K562 (cell line): ENCODE results near the gene CCDC136. TPM values are rescaled to one million over a fixed set of nuclear protein-coding genes. Genes with fewer than 3 reads are reported as not detected.

Experiments used
- ADNP ChIP-seq: fragments of 200-800 bp; sonication (Bioruptor generic); IDR thresholded peaks from 2 replicates; pipeline ENCODE4 v1.6.1; 2016; ENCODE audit warnings: missing genetic modification characterization, missing compliant biosample characterization
- ARNT ChIP-seq, 2 experiments: fragments of 450-650 bp; IDR thresholded peaks; 2 replicates each; pipeline ENCODE4 v1.6.1; 2016; ENCODE audit warnings: mild to moderate bottlenecking in 1 of 2
- CEBPB ChIP-seq: fragments of 450-650 bp; IDR thresholded peaks from 2 replicates; pipeline ENCODE4 v1.6.1; 2016; ENCODE audit warnings: missing genetic modification characterization, missing compliant biosample characterization
- HDAC2 ChIP-seq: fragments of 450-650 bp; IDR thresholded peaks from 2 replicates; pipeline ENCODE4 v1.6.1; 2016; ENCODE audit warnings: mild to moderate bottlenecking
- HDAC3 ChIP-seq: fragments of 450-650 bp; IDR thresholded peaks from 2 replicates; pipeline ENCODE4 v1.6.1; 2018; ENCODE audit warnings: borderline replicate concordance, mild to moderate bottlenecking, moderate library complexity; ENCODE audit not compliant: partially characterized antibody
- HNRNPUL1 ChIP-seq: fragments of 200-400 bp; formaldehyde crosslinking; IDR thresholded peaks from 2 replicates; pipeline ENCODE4 v1.6.1; 2017; ENCODE audit warnings: low read length
- MECOM ChIP-seq: fragments of 250-450 bp; sonication (Bioruptor Pico); IDR thresholded peaks from 2 replicates; pipeline ENCODE4 v1.8.0; 2022; ENCODE audit warnings: inconsistent platforms
- NELFE ChIP-seq: IDR thresholded peaks from 2 replicates; pipeline ENCODE4 v1.6.1; 2011; ENCODE audit warnings: mild to moderate bottlenecking; ENCODE audit not compliant: insufficient read depth, insufficient read length
- NR3C1 ChIP-seq: sonication (generic); formaldehyde crosslinking; IDR thresholded peaks from 2 replicates; pipeline ENCODE4 v1.8.1; 2022; ENCODE audit warnings: missing genetic modification reagents
- PHB ChIP-seq: fragments of 250-450 bp; sonication (Bioruptor Pico); IDR thresholded peaks from 2 replicates; pipeline ENCODE4 v1.5.0; 2021
- PRMT5 ChIP-seq: sonication (generic); formaldehyde crosslinking; IDR thresholded peaks from 2 replicates; pipeline ENCODE4 v1.5.0; 2020; ENCODE audit warnings: missing genetic modification reagents
- RBM22 ChIP-seq: fragments of 200-400 bp; formaldehyde crosslinking; IDR thresholded peaks from 2 replicates; pipeline ENCODE4 v1.6.1; 2018; ENCODE audit warnings: low read length, low read depth; ENCODE audit not compliant: poor library complexity, severe bottlenecking
- TCF7 ChIP-seq: sonication (generic); IDR thresholded peaks from 2 replicates; pipeline ENCODE4 v1.6.1; 2016; ENCODE audit warnings: antibody characterized with exemption, borderline replicate concordance
- ZBTB17 ChIP-seq: fragments of 450-650 bp; formaldehyde crosslinking; IDR thresholded peaks from 2 replicates; pipeline ENCODE4 v1.4.0; 2020; ENCODE audit warnings: mild to moderate bottlenecking
- ZNF224 ChIP-seq: sonication (generic); formaldehyde crosslinking; IDR thresholded peaks from 2 replicates; pipeline ENCODE4 v1.8.0; 2022; ENCODE audit warnings: mild to moderate bottlenecking, missing genetic modification reagents
- ZNF232 ChIP-seq: sonication (generic); formaldehyde crosslinking; IDR thresholded peaks from 2 replicates; pipeline ENCODE4 v1.8.0; 2022; ENCODE audit warnings: mild to moderate bottlenecking, missing genetic modification reagents
- ZNF24 ChIP-seq: fragments of 450-650 bp; IDR thresholded peaks from 2 replicates; pipeline ENCODE4 v1.6.1; 2016
- ZNF436 ChIP-seq: fragments of 250-450, 450-650 bp; sonication (Bioruptor Pico); formaldehyde crosslinking; IDR thresholded peaks from 2 replicates; pipeline ENCODE4 v1.7.0; 2020; ENCODE audit warnings: mild to moderate bottlenecking
- polyA plus RNA-seq, 8 experiments: library from polyadenylated mRNA; depleted of rRNA in 4 of 8; stranded (reverse) in 5 of 8; unstranded in 3 of 8; fragments of >200 nt; fragmentation: Nextera tagmentation in 2 of 8; fragmentation: Illumina TruSeq in 1 of 8; extraction: Ambion mirVana in 2 of 8; extraction: Trizol in 1 of 8; gene quantifications; 2 replicates each; pipeline versions ENCODE4 v1.2.1 to v1.2.3, GENCODE V29; 2011 to 2014; ENCODE audit warnings: inconsistent platforms in 1 of 8, missing spikeins in 1 of 8
- total RNA-seq, 7 experiments: library from RNA; depleted of rRNA in 6 of 7; stranded (reverse); fragments of >200 nt in 6 of 7; fragmentation: Illumina TruSeq in 2 of 7; extraction: Trizol in 2 of 7; gene quantifications; 2 replicates each; pipeline versions ENCODE4 v1.2.1 to v1.2.3, GENCODE V29; 2011 to 2021; ENCODE audit warnings: low replicate concordance in 1 of 7
- TF ChIP-seq, protein P1 (sequence below): fragments of 450-650 bp; formaldehyde crosslinking; IDR thresholded peaks from 2 replicates; pipeline ENCODE4 v1.4.0; 2020; ENCODE audit warnings: mild to moderate bottlenecking, moderate library complexity
- TF ChIP-seq, protein P2 (sequence below): fragments of 450-650 bp; IDR thresholded peaks from 2 replicates; pipeline ENCODE4 v1.6.1; 2016; ENCODE audit warnings: low read depth, mild to moderate bottlenecking, moderate library complexity
- TF ChIP-seq, protein P3 (sequence below): IDR thresholded peaks from 3 replicates; pipeline ENCODE4 v1.6.1; 2011; ENCODE audit warnings: borderline replicate concordance, mild to moderate bottlenecking, moderate library complexity; ENCODE audit not compliant: insufficient read length; ENCODE audit errors: extremely low read depth
- TF ChIP-seq, protein P4 (sequence below): sonication (generic); formaldehyde crosslinking; IDR thresholded peaks from 2 replicates; pipeline ENCODE4 v1.5.0; 2020; ENCODE audit warnings: missing genetic modification reagents

CCDC136 gene
- total and polyA plus RNA-seq, 9 of the 15 experiments (the other 6 are each of a cell fraction or from before 2014, with no cell fraction given): 2.4 to 40.8 (median 26.5) TPM

DNA sequence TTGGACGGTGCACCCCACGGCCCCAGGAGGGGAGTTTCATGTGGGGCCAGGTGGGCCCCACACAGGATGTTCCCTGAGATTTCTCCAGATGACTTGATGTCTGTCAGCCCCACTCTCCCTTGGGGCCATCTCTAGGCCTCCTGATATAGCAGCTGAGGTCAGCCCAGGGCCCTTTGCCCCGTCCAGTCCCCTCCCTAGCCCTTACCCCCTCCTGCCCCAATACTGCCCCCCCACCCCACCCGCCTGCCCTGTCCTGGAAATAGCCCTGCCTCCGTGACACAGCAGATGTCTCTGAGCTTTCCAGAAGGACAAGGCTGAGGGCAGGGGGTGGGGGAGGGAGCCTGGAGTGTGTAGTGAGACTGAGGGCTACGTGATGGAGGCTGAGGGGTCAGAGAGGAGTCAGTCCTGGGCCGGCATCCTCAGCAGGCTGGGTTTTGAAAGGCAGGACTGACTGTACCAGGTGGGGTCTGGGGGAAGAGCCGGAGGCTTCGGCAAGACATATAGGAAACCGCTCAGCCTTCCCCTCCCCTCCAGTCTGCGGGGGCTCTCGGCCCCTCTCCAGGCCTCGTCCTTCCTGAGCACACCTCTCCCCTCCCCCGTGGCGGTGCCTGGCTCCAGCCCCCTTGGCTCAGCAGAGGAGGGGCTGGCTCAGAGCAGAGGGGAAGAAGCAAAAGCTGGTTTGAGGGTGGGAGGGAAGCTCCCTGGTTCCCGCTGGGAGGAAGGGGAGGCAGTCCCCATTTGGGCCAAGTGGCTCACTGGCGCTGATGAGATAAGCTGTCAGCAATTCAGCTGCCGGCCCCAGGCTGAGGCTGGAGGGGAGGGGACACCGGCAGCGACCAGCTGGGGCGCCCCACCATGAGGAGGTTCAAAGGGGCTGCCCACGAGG, 40.5 kb downstream of the CCDC136 start (continued):
- peak; percentile 31; the same call in 1 of the 2 replicates for TF ChIP-seq ZNF24
- TF ChIP-seq, protein P1, sequence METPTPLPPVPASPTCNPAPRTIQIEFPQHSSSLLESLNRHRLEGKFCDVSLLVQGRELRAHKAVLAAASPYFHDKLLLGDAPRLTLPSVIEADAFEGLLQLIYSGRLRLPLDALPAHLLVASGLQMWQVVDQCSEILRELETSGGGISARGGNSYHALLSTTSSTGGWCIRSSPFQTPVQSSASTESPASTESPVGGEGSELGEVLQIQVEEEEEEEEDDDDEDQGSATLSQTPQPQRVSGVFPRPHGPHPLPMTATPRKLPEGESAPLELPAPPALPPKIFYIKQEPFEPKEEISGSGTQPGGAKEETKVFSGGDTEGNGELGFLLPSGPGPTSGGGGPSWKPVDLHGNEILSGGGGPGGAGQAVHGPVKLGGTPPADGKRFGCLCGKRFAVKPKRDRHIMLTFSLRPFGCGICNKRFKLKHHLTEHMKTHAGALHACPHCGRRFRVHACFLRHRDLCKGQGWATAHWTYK (CRISPR knock-in tag): no peak; the same call in none of the 2 replicates
- TF ChIP-seq ZNF232 (CRISPR knock-in tag): no peak
- TF ChIP-seq PRMT5 (CRISPR knock-in tag): no peak
- no peak for TF ChIP-seq ZNF436 (CRISPR knock-in tag)
- no peak for TF ChIP-seq CEBPB (tag)
- TF ChIP-seq PHB (CRISPR knock-in tag): 0 out of 2 replicates have a peak, but pooled peaks have one; percentile 56
- no peak for TF ChIP-seq TCF7
- no peak for TF ChIP-seq ADNP
- TF ChIP-seq, protein P2, sequence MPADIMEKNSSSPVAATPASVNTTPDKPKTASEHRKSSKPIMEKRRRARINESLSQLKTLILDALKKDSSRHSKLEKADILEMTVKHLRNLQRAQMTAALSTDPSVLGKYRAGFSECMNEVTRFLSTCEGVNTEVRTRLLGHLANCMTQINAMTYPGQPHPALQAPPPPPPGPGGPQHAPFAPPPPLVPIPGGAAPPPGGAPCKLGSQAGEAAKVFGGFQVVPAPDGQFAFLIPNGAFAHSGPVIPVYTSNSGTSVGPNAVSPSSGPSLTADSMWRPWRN: no peak
- peak; percentile 17 for TF ChIP-seq RBM22
- TF ChIP-seq MECOM: 0 out of 2 replicates have a peak, but pooled peaks have one; percentile 44
- peak in 1 of 2 experiments; percentile 32; a peak in 2 of 4 replicates for TF ChIP-seq ARNT (IDR thresholded peaks at IDR 0.05)
- no peak for TF ChIP-seq NELFE
- TF ChIP-seq ZNF224 (CRISPR knock-in tag): no peak
- peak; percentile 48; the same call in 1 of the 2 replicates for TF ChIP-seq ZBTB17
- no peak for TF ChIP-seq HDAC3
- no peak for TF ChIP-seq NR3C1 (CRISPR knock-in tag)
- no peak for TF ChIP-seq HNRNPUL1
- peak; percentile 80 for TF ChIP-seq HDAC2
- TF ChIP-seq, protein P3, sequence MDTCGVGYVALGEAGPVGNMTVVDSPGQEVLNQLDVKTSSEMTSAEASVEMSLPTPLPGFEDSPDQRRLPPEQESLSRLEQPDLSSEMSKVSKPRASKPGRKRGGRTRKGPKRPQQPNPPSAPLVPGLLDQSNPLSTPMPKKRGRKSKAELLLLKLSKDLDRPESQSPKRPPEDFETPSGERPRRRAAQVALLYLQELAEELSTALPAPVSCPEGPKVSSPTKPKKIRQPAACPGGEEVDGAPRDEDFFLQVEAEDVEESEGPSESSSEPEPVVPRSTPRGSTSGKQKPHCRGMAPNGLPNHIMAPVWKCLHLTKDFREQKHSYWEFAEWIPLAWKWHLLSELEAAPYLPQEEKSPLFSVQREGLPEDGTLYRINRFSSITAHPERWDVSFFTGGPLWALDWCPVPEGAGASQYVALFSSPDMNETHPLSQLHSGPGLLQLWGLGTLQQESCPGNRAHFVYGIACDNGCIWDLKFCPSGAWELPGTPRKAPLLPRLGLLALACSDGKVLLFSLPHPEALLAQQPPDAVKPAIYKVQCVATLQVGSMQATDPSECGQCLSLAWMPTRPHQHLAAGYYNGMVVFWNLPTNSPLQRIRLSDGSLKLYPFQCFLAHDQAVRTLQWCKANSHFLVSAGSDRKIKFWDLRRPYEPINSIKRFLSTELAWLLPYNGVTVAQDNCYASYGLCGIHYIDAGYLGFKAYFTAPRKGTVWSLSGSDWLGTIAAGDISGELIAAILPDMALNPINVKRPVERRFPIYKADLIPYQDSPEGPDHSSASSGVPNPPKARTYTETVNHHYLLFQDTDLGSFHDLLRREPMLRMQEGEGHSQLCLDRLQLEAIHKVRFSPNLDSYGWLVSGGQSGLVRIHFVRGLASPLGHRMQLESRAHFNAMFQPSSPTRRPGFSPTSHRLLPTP: no peak
- TF ChIP-seq, protein P4, sequence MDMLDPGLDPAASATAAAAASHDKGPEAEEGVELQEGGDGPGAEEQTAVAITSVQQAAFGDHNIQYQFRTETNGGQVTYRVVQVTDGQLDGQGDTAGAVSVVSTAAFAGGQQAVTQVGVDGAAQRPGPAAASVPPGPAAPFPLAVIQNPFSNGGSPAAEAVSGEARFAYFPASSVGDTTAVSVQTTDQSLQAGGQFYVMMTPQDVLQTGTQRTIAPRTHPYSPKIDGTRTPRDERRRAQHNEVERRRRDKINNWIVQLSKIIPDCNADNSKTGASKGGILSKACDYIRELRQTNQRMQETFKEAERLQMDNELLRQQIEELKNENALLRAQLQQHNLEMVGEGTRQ: no peak
